Measurements from ENCODE around the gene GCLC.
"Not testable (repeated sequence)": the region's sequence is repeated elsewhere in the genome, so short reads cannot be mapped to it uniquely, and the experiment has no call there.

GCLC gene

GRCh38 chr6:53556986-53557715 is 12.2 kb upstream of the GCLC start:
- no peak for DNase-seq (ENCODE audit: low spot score)

- not testable (repeated sequence) for DNase-seq (ENCODE audit: low spot score)
Observed at GRCh38 chr6:53553600-53553999, 8.7 kb upstream of the GCLC start.

GRCh38 chr6:53551681-53552080 is 6.8 kb upstream of the GCLC start:
- DNase-seq (ENCODE audit: low spot score), result not testable (repeated sequence)

- peak; percentile 82 for DNase-seq (ENCODE audit: low spot score)
Observed at GRCh38 chr6:53547811-53548496, 3.1 kb upstream of the GCLC start.

- peak; percentile 29 for DNase-seq (ENCODE audit: low spot score)
Observed at GRCh38 chr6:53547166-53547810, 2.4 kb upstream of the GCLC start.

- DNase-seq (ENCODE audit: low spot score), result no peak
Observed at GRCh38 chr6:53546281-53546680, 1.4 kb upstream of the GCLC start.

GRCh38 chr6:53544217-53544469 is 758 bp downstream of the GCLC start:
- DNase-seq (ENCODE audit: low spot score), result no peak

- no peak for DNase-seq (ENCODE audit: low spot score)
Observed at GRCh38 chr6:53543359-53544216, 1.3 kb downstream of the GCLC start.

- no peak for DNase-seq (ENCODE audit: low spot score)
Observed at GRCh38 chr6:53541900-53542299, 3.0 kb downstream of the GCLC start.

GRCh38 chr6:53540129-53540692 is 4.7 kb downstream of the GCLC start:
- DNase-seq (ENCODE audit: low spot score), result no peak

- DNase-seq (ENCODE audit: low spot score), result no peak
Observed at GRCh38 chr6:53539561-53539960, 5.3 kb downstream of the GCLC start.

GRCh38 chr6:53536561-53536960 is 8.3 kb downstream of the GCLC start:
- DNase-seq (ENCODE audit: low spot score), result no peak

- DNase-seq (ENCODE audit: low spot score), result no peak
Observed at GRCh38 chr6:53532942-53533341, 12.0 kb downstream of the GCLC start.

- no peak for DNase-seq (ENCODE audit: low spot score)
Observed at GRCh38 chr6:53532061-53532797, 12.7 kb downstream of the GCLC start.

- DNase-seq (ENCODE audit: low spot score), result no peak
Observed at GRCh38 chr6:53530780-53531386, 14.0 kb downstream of the GCLC start.

GRCh38 chr6:53530346-53530745 is 14.6 kb downstream of the GCLC start:
- DNase-seq (ENCODE audit: low spot score), result no peak

- no peak for DNase-seq (ENCODE audit: low spot score)
Observed at GRCh38 chr6:53529324-53530036, 15.4 kb downstream of the GCLC start.

GRCh38 chr6:53528107-53528506 is 16.8 kb downstream of the GCLC start:
- no peak for DNase-seq (ENCODE audit: low spot score)

GRCh38 chr6:53527249-53527765 is 17.6 kb downstream of the GCLC start:
- no peak for DNase-seq (ENCODE audit: low spot score)

- no peak for DNase-seq (ENCODE audit: low spot score)
Observed at GRCh38 chr6:53526000-53526399, 18.9 kb downstream of the GCLC start.
